OCI-LY3 (cell line): ENCODE results near the gene TRABD2B.

Source experiments
- H2AFZ ChIP-seq: fragments of 200-600, 300-600 bp; shearing (Covaris generic); 2 replicates; pipeline ENCODE4 v1.6.0; 2014; ENCODE audit warnings: antibody characterized with exemption, low read depth, low read length
- H3K27ac ChIP-seq: fragments of 200-600, 300-600 bp; sonication (generic); 2 replicates; pipeline ENCODE4 v1.5.1; 2014; ENCODE audit warnings: mild to moderate bottlenecking, low read length, moderate library complexity, mixed read lengths
- H3K27me3 ChIP-seq: fragments of 200-600, 300-600 bp; sonication (generic); 2 replicates; pipeline ENCODE4 v1.6.1; 2014; ENCODE audit warnings: low read depth, low read length, mixed read lengths
- H3K36me3 ChIP-seq: fragments of 200-600, 300-600 bp; sonication (generic); replicated peaks from 2 replicates; pipeline ENCODE3; 2014; ENCODE audit warnings: low read depth, low read length, mixed read lengths
- H3K4me1 ChIP-seq: fragments of 300-600, 200-600 bp; sonication (generic); 2 replicates; pipeline ENCODE4 v1.6.1; 2014; ENCODE audit warnings: low read length, mixed read lengths
- H3K4me2 ChIP-seq: fragments of 200-600, 300-600 bp; sonication (generic); 2 replicates; pipeline ENCODE4 v1.6.1; 2014; ENCODE audit warnings: low read length, mixed read lengths
- H3K4me3 ChIP-seq: fragments of 300-600, 200-600 bp; sonication (generic); 2 replicates; pipeline ENCODE4 v1.5.1; 2014; ENCODE audit warnings: antibody characterized with exemption, mild to moderate bottlenecking, low read length, moderate library complexity
- H3K79me2 ChIP-seq: fragments of 300-600, 200-600 bp; shearing (Covaris generic); 2 replicates; pipeline ENCODE4 v1.6.1; 2014; ENCODE audit warnings: mild to moderate bottlenecking, low read length, mixed read lengths
- H3K9ac ChIP-seq: fragments of 300-600, 200-600 bp; shearing (Covaris generic); 2 replicates; pipeline ENCODE4 v1.6.0; 2014; ENCODE audit warnings: mild to moderate bottlenecking, low read length, moderate library complexity
- H3K9me3 ChIP-seq: fragments of 200-600, 300-600 bp; shearing (Covaris generic); 2 replicates; pipeline ENCODE4 v1.6.1; 2014; ENCODE audit warnings: low read length, mixed read lengths; ENCODE audit not compliant: insufficient read depth
- H4K20me1 ChIP-seq: fragments of 200-600, 300-600 bp; sonication (generic); 2 replicates; pipeline ENCODE4 v1.6.1; 2016; ENCODE audit warnings: low read length, mixed read lengths; ENCODE audit not compliant: insufficient read depth
- EZH2phosphoT487 ChIP-seq: fragments of 200-600 bp; shearing (Covaris generic); IDR thresholded peaks from 2 replicates; pipeline ENCODE4 v1.6.1; 2018; ENCODE audit warnings: antibody characterized with exemption, mixed run types, low read depth
- TF ChIP-seq, protein P1 (sequence below): fragments of 200-600, 300-600 bp; sonication (generic); IDR thresholded peaks from 2 replicates; pipeline ENCODE4 v1.5.1; 2014; ENCODE audit warnings: antibody characterized with exemption, low read length, low read depth

The TRABD2B gene

DNA sequence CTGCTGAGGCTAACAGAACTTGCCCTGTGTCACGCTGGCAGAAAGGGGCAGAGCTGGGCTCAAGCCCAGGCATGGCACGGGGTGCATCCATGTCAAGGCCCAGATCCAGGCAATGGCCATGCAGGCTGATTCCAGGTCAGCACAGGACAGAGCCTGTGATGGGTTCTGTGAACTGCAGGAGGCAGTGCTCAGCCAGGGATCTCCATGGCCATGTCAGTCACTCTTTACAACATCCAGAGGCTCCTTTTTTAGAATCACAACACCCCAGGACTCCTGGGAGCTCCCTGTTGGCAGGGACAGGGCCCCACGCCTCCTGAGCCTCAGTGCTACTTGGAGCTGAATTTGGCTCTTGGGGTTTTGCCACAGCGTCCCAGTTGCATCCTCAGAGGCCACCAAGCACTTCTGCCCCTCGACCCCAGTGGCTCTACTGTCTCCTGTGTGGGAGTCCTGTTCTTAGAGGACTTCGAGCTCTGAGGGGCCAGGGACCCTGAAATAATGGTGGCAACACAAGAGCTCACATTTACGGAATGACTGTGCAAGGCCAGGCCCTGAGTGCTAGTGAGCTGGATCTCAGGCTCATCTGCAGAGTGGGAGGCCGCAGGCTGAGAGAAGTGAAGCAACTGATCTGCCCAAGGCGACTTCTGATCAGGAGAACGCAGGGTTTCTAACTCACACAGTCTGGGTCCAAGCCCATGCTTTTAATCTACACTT is 211.5 kb downstream of the TRABD2B start:
- no peaks in the 10 kb centered on the region for H3K27me3 ChIP-seq
- no peak overlapping the region for H3K27ac ChIP-seq
- H2AFZ ChIP-seq = no peak overlapping the region
- H3K79me2 ChIP-seq = no peaks in the 10 kb centered on the region
- no peaks in the 10 kb centered on the region for H4K20me1 ChIP-seq
- no peaks in the 10 kb centered on the region for H3K36me3 ChIP-seq
- no peak overlapping the region for H3K9ac ChIP-seq
- H3K4me3 ChIP-seq = no peak overlapping the region
- TF ChIP-seq, protein P1, sequence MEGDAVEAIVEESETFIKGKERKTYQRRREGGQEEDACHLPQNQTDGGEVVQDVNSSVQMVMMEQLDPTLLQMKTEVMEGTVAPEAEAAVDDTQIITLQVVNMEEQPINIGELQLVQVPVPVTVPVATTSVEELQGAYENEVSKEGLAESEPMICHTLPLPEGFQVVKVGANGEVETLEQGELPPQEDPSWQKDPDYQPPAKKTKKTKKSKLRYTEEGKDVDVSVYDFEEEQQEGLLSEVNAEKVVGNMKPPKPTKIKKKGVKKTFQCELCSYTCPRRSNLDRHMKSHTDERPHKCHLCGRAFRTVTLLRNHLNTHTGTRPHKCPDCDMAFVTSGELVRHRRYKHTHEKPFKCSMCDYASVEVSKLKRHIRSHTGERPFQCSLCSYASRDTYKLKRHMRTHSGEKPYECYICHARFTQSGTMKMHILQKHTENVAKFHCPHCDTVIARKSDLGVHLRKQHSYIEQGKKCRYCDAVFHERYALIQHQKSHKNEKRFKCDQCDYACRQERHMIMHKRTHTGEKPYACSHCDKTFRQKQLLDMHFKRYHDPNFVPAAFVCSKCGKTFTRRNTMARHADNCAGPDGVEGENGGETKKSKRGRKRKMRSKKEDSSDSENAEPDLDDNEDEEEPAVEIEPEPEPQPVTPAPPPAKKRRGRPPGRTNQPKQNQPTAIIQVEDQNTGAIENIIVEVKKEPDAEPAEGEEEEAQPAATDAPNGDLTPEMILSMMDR = no peak
- no peak for TF ChIP-seq EZH2phosphoT487
- H3K4me1 ChIP-seq = no peaks in the 10 kb centered on the region
- H3K4me2 ChIP-seq = no peak overlapping the region
- no peaks in the 10 kb centered on the region for H3K9me3 ChIP-seq

DNA sequence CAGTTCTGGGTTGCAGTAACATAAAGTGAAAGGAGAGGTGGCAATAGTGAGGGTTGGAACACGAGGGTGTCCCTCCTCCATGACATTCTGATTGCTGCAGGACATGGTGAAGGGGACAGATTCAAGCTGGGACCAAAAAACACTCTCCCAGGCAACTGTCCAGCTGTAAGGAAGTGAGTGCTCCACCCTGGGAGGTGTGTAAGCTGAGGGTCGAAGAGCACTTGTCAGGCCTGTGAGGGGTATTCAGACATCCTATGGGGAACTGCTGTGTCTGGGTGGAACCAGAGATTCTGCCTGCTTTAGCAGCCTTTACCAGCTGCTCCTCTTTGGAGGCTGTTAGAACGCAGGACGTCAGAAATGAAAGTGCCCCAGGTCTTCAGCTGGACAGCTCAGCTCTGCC is 212.1 kb downstream of the TRABD2B start:
- no peak overlapping the region for H3K27ac ChIP-seq
- H3K4me3 ChIP-seq = no peak overlapping the region
- H4K20me1 ChIP-seq = no peaks in the 10 kb centered on the region
- H3K79me2 ChIP-seq = no peaks in the 10 kb centered on the region
- no peaks in the 10 kb centered on the region for H3K9me3 ChIP-seq
- TF ChIP-seq EZH2phosphoT487 = no peak
- TF ChIP-seq, protein P1 = no peak
- no peaks in the 10 kb centered on the region for H3K27me3 ChIP-seq
- H3K9ac ChIP-seq = no peak overlapping the region
- H2AFZ ChIP-seq = no peak overlapping the region
- H3K36me3 ChIP-seq = no peaks in the 10 kb centered on the region
- H3K4me1 ChIP-seq = no peaks in the 10 kb centered on the region
- no peak overlapping the region for H3K4me2 ChIP-seq

DNA sequence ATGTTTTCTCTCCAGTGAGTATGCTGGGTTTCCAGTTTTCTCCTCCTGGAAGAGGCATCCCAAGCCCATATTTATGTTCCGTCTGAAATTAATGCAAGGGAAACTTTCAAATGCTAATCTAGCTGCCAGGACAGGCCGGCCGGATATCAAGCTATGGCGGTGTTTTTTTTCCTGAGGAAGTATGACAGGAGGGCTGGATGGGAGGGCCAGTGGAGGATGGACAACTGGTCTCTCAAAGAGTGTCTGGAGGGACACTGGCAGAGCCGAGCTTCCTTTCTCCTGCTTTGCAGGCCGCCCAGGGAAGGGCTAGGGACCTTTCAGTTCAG is 212.7 kb downstream of the TRABD2B start:
- H3K4me1 ChIP-seq = no peaks in the 10 kb centered on the region
- no peak overlapping the region for H2AFZ ChIP-seq
- H4K20me1 ChIP-seq = no peaks in the 10 kb centered on the region
- no peak overlapping the region for H3K4me2 ChIP-seq
- no peaks in the 10 kb centered on the region for H3K27me3 ChIP-seq
- H3K9me3 ChIP-seq = no peaks in the 10 kb centered on the region
- TF ChIP-seq EZH2phosphoT487 = no peak
- TF ChIP-seq, protein P1 = no peak
- H3K9ac ChIP-seq = no peak overlapping the region
- H3K4me3 ChIP-seq = no peak overlapping the region
- H3K79me2 ChIP-seq = no peaks in the 10 kb centered on the region
- H3K36me3 ChIP-seq = no peaks in the 10 kb centered on the region
- no peak overlapping the region for H3K27ac ChIP-seq

DNA sequence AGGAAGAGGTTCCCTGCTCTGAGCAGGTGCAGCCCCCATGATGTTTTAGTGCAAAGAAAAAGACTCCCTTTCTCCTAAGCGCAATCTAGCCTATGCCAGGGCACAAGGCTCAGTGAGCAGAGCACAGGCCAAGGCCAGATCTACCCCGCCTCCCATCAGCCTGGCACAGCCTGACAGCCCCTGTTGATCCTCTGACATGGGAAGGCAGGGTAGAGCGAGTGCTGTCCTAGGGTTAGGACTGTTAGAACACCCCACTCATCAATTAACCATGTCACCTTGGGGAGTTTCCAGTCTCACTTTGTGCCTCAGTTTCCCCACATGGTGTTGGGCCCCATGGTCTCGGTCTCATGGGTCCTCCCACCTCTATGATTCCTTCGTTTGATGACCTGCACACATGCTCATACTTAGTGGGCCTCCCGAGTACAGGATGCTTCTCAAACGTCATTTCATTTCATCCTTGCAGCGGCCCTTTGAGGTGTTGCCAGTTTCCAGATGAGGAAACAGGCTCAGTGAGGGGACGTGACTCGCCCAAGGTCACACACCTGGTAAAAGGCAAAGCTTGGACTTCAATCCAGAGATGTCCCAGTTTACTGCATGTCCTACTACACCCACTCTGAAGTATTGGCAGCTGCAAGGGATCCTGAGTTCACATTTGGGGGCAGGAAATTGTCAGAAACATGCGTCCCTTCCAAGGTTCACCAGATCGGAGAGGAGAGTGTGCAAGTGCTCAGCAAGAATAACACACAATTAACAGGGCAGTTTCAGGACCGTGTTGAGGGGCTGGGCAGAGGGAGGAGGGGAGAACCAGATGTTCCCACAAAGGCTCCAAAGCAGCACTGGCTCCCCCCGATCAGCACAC is 213.3 kb downstream of the TRABD2B start:
- TF ChIP-seq, protein P1 = no peak
- TF ChIP-seq EZH2phosphoT487 = no peak
- no peak overlapping the region for H3K4me2 ChIP-seq
- H3K79me2 ChIP-seq = no peaks in the 10 kb centered on the region
- no peaks in the 10 kb centered on the region for H3K4me1 ChIP-seq
- H3K4me3 ChIP-seq = no peak overlapping the region
- no peak overlapping the region for H3K27ac ChIP-seq
- H3K36me3 ChIP-seq = no peaks in the 10 kb centered on the region
- no peak overlapping the region for H3K9ac ChIP-seq
- H2AFZ ChIP-seq = no peak overlapping the region
- no peaks in the 10 kb centered on the region for H3K9me3 ChIP-seq
- no peaks in the 10 kb centered on the region for H3K27me3 ChIP-seq
- no peaks in the 10 kb centered on the region for H4K20me1 ChIP-seq
